SK-N-SH (cell line): ENCODE data around the gene PERM1. TPM values are rescaled to one million over a fixed set of nuclear protein-coding genes. Genes with fewer than 3 reads are reported as not detected.

Experiments
- CTCF ChIA-PET: fragments of 300-600, 350-600 bp; formaldehyde crosslinking; extraction: SDS; loops from one replicate; lab custom pipeline; 2021; lab: Yijun Ruan, JAX
- POLR2A ChIA-PET: fragments of 350-600 bp; sonication (Branson Sonifier 250); formaldehyde crosslinking; extraction: SDS; loops from one replicate; lab custom pipeline; 2020; ENCODE audit warnings: antibody characterized with exemption, inconsistent platforms; lab: Yijun Ruan, JAX
- DNase-seq: peaks from one replicate; pipeline ENCODE4 v3.0.0; 2012
- H2AFZ ChIP-seq: fragments of 200-600 bp; sonication (generic); 2 replicates; pipeline ENCODE4 v1.8.1; 2016; ENCODE audit warnings: antibody characterized with exemption, mild to moderate bottlenecking, low read depth
- H3F3A ChIP-seq: fragments of 200-600 bp; sonication (generic); replicated peaks from 2 replicates; pipeline ENCODE3; 2016; ENCODE audit warnings: antibody characterized with exemption, mild to moderate bottlenecking; ENCODE audit not compliant: insufficient read depth
- H3K27ac ChIP-seq, 2 experiments: fragments of 200-500 bp in 1 of 2; fragments of 200-600 bp in 1 of 2; sonication (Bioruptor generic) in 1 of 2; sonication (generic), shearing (Covaris generic) in 1 of 2; 2 replicates each; pipeline versions ENCODE4 v1.5.1 to v1.6.1; 2014 to 2016; ENCODE audit warnings: low read depth in 2 of 2, inconsistent platforms in 1 of 2, low read length in 1 of 2, mild to moderate bottlenecking in 1 of 2, mixed read lengths in 1 of 2
- H3K27me3 ChIP-seq: fragments of 200-600 bp; sonication (generic), shearing (Covaris generic); 2 replicates; pipeline ENCODE4 v1.6.1; 2016; ENCODE audit warnings: mixed run types; ENCODE audit not compliant: insufficient read depth
- H3K36me3 ChIP-seq, 2 experiments: fragments of 200-500 bp in 1 of 2; fragments of 200-600 bp in 1 of 2; sonication (Bioruptor generic) in 1 of 2; sonication (generic) in 1 of 2; replicated peaks in 1 of 2; 2 replicates each; pipeline versions ENCODE3 to v1.5.1; 2014 to 2016; ENCODE audit warnings: low read length in 1 of 2, mild to moderate bottlenecking in 1 of 2; ENCODE audit not compliant: insufficient read depth in 2 of 2, control insufficient read depth in 1 of 2
- H3K4me1 ChIP-seq, 2 experiments: fragments of 200-500 bp in 1 of 2; fragments of 200-600 bp in 1 of 2; sonication (Bioruptor generic) in 1 of 2; sonication (generic), shearing (Covaris generic) in 1 of 2; 2 replicates each; pipeline versions ENCODE4 v1.5.1 to v1.6.1; 2014 to 2016; ENCODE audit warnings: low read depth in 1 of 2, low read length in 1 of 2, mixed run types in 1 of 2; ENCODE audit not compliant: insufficient read depth in 2 of 2, control insufficient read depth in 1 of 2
- H3K4me2 ChIP-seq: fragments of 200-600 bp; sonication (generic), shearing (Covaris generic); 2 replicates; pipeline ENCODE4 v1.6.1; 2017; ENCODE audit warnings: mixed run types
- H3K4me3 ChIP-seq, 2 experiments: fragments of 200-500 bp in 1 of 2; fragments of 200-600 bp in 1 of 2; sonication (Bioruptor generic) in 1 of 2; sonication (generic), shearing (Covaris generic) in 1 of 2; 2 replicates each; pipeline versions ENCODE4 v1.5.1 to v1.8.1; 2014 to 2016; ENCODE audit warnings: low read depth in 2 of 2, inconsistent platforms in 1 of 2, low read length in 1 of 2, mild to moderate bottlenecking in 1 of 2, mixed read lengths in 1 of 2, moderate library complexity in 1 of 2
- H3K79me2 ChIP-seq: fragments of 200-600 bp; sonication (generic); 2 replicates; pipeline ENCODE4 v1.8.1; 2017; ENCODE audit warnings: mild to moderate bottlenecking; ENCODE audit not compliant: insufficient read depth
- H3K9ac ChIP-seq: fragments of 200-600 bp; sonication (generic); 2 replicates; pipeline ENCODE4 v1.6.1; 2017; ENCODE audit warnings: mixed run types
- H3K9me2 ChIP-seq: fragments of 200-600 bp; sonication (generic); 2 replicates; pipeline ENCODE4 v1.6.1; 2017; ENCODE audit warnings: mixed run types
- H3K9me3 ChIP-seq: fragments of 200-600 bp; sonication (generic); 2 replicates; pipeline ENCODE4 v1.6.1; 2017; ENCODE audit warnings: mixed run types, mild to moderate bottlenecking, moderate library complexity
- H4K20me1 ChIP-seq: fragments of 200-600 bp; sonication (generic); 2 replicates; pipeline ENCODE4 v1.6.1; 2017; ENCODE audit warnings: mild to moderate bottlenecking, mixed run types; ENCODE audit not compliant: insufficient read depth
- GABPA ChIP-seq: IDR thresholded peaks from 2 replicates; pipeline ENCODE4 v1.4.0; 2012; ENCODE audit warnings: low read depth, mild to moderate bottlenecking
- GATA2 ChIP-seq: sonication (generic); formaldehyde crosslinking; IDR thresholded peaks from 2 replicates; pipeline ENCODE4 v1.5.0; 2020; ENCODE audit warnings: mild to moderate bottlenecking, missing genetic modification reagents
- MEF2A ChIP-seq: IDR thresholded peaks from 2 replicates; pipeline ENCODE4 v1.4.0; 2012; ENCODE audit warnings: low read depth, borderline replicate concordance
- MXI1 ChIP-seq: IDR thresholded peaks from 2 replicates; pipeline ENCODE4 v1.6.1; 2012; ENCODE audit warnings: mild to moderate bottlenecking, low read depth, low read length, improper control_type of control experiment
- POLR2AphosphoS5 ChIP-seq: IDR thresholded peaks from 2 replicates; pipeline ENCODE4 v1.6.1; 2012; ENCODE audit warnings: low read depth, low read length
- REST ChIP-seq: IDR thresholded peaks from 2 replicates; pipeline ENCODE4 v1.6.1; 2012; ENCODE audit warnings: mild to moderate bottlenecking, low read depth, low read length, moderate library complexity
- WGBS: methylation state at CpG from one replicate; pipeline ENCODE4 v1.1.6; 2017; ENCODE audit warnings: low lambda C conversion rate; 5-methylcytosine and 5-hydroxymethylcytosine counted together
- polyA plus RNA-seq, 3 experiments: library from polyadenylated mRNA; depleted of rRNA; stranded (reverse); fragments of >200 nt; gene quantifications; 2 replicates each; pipeline ENCODE4 v1.2.3, GENCODE V29; 2012
- TF ChIP-seq, protein P1 (sequence below): fragments of 150-350 bp; IDR thresholded peaks from 2 replicates; pipeline ENCODE4 v1.6.1; 2016; ENCODE audit warnings: mild to moderate bottlenecking, low read depth, low read length
- TF ChIP-seq, protein P2 (sequence below): IDR thresholded peaks from 2 replicates; pipeline ENCODE4 v1.4.0; 2012; ENCODE audit warnings: low read depth, borderline replicate concordance

Gene PERM1
- polyA plus RNA-seq, 1 of the 3 experiments (the other 2 are of a cell fraction): 0.25 TPM

DNA sequence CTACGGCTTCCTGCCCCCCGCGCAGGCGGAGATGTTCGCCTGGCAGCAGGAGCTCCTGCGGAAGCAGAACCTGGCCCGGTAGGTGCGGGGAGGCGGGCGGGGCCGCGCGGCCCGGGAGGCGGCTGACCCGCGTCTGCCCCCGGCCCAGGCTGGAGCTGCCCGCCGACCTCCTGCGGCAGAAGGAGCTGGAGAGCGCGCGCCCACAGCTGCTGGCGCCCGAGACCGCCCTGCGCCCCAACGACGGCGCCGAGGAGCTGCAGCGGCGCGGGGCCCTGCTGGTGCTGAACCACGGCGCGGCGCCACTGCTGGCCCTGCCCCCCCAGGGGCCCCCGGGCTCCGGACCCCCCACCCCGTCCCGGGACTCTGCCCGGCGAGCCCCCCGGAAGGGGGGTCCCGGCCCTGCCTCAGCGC lies 39.5 kb downstream of the PERM1 start:
- Histone ChIP-seq H3K9ac (no peak overlapping the region), H3K79me2 (no peaks in the 10 kb centered on the region), H3K27ac (peak overlapping the region in 1 of 2 experiments; percentile 28; a peak in 1 of 4 replicates)

More for the DNA sequence above, 39.5 kb downstream of the PERM1 start:
- no peak overlapping the region for H2AFZ ChIP-seq
- H3K9me2 ChIP-seq: no peaks in the 10 kb centered on the region
- peaks cover 0 to 25% of the 10 kb centered on the region in 2 experiments for H3K36me3 ChIP-seq
- no peaks in the 10 kb centered on the region for H3K9me3 ChIP-seq
- H3K4me1 ChIP-seq: peaks cover 0 to 61% of the 10 kb centered on the region in 2 experiments; a peak in 1 of 4 replicates
- H3K27me3 ChIP-seq: no peaks in the 10 kb centered on the region
- peak; percentile 74 for DNase-seq
- ChIA-PET CTCF (interaction anchor here (0.6 to 8.9 kb wide), 9 partner anchors 13 to 350 kb away, joined by 3 to 125 read pairs (median 4); partner anchors contain the start of gene NOC2L), POLR2A (interaction anchor here (1.5 to 3.2 kb wide), 3 partner anchors 16 to 37 kb away, joined by 4 to 13 read pairs (median 9); no protein-coding TSS in a partner anchor)
- WGBS: 0% methylated on average over 1 of the region's 48 CpGs
- H3K4me3 ChIP-seq: peak overlapping the region in 1 of 2 experiments; percentile 38; a peak in 1 of 4 replicates
- no peak overlapping the region for H3K4me2 ChIP-seq
- H4K20me1 ChIP-seq: no peaks in the 10 kb centered on the region
- TF ChIP-seq GATA2 (CRISPR knock-in tag) (no peak), MEF2A (no peak), POLR2AphosphoS5 (no peak), MXI1 (no peak), GABPA (no peak), REST (no peak)
- TF ChIP-seq, protein P1, sequence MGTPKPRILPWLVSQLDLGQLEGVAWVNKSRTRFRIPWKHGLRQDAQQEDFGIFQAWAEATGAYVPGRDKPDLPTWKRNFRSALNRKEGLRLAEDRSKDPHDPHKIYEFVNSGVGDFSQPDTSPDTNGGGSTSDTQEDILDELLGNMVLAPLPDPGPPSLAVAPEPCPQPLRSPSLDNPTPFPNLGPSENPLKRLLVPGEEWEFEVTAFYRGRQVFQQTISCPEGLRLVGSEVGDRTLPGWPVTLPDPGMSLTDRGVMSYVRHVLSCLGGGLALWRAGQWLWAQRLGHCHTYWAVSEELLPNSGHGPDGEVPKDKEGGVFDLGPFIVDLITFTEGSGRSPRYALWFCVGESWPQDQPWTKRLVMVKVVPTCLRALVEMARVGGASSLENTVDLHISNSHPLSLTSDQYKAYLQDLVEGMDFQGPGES: no peak
- TF ChIP-seq, protein P2, sequence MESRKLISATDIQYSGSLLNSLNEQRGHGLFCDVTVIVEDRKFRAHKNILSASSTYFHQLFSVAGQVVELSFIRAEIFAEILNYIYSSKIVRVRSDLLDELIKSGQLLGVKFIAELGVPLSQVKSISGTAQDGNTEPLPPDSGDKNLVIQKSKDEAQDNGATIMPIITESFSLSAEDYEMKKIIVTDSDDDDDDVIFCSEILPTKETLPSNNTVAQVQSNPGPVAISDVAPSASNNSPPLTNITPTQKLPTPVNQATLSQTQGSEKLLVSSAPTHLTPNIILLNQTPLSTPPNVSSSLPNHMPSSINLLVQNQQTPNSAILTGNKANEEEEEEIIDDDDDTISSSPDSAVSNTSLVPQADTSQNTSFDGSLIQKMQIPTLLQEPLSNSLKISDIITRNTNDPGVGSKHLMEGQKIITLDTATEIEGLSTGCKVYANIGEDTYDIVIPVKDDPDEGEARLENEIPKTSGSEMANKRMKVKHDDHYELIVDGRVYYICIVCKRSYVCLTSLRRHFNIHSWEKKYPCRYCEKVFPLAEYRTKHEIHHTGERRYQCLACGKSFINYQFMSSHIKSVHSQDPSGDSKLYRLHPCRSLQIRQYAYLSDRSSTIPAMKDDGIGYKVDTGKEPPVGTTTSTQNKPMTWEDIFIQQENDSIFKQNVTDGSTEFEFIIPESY: no peak
- peaks cover 20% of the 10 kb centered on the region for H3F3A ChIP-seq
